Measurements from ENCODE around the gene TRIM2. TPM values are rescaled to one million over a fixed set of nuclear protein-coding genes. Genes with fewer than 3 reads are reported as not detected.

Gene TRIM2
- total RNA-seq, 4 donors from 2014 or later: 146 to 229 (median 192) TPM

- no peak for TF ChIP-seq CTCF (IDR thresholded peaks at IDR 0.05)
- no peak for TF ChIP-seq POLR2A (IDR thresholded peaks at IDR 0.05)
- Histone ChIP-seq H3K9me3 (no peaks in the 10 kb centered on the region), H3K27me3 (no peaks in the 10 kb centered on the region), H3K27ac (peak overlapping the region in 1 of 3 donors; percentile 15), H3K36me3 (peaks cover 12 to 13% of the 10 kb centered on the region in 2 donors), H3K4me1 (peaks cover 25 to 39% of the 10 kb centered on the region in 2 donors), H3K4me3 (replicated peaks in 1 of 3) (no peak overlapping the region)
- DNase-seq: no peak
- 90 to 95% methylated on average over 39 of the region's 40 CpGs for WGBS, 2 donors
- intact Hi-C loops (cut with DNase I): no loop called here
These were observed 91.0 kb downstream of the TRIM2 start for GRCh38 chr4:153295131-153295755.

GRCh38 chr4:153296040-153296823 is 92.0 kb downstream of the TRIM2 start:
- 47 to 61% methylated on average over 11 of the region's 11 CpGs for WGBS, 2 donors
- Histone ChIP-seq H3K27me3 (no peaks in the 10 kb centered on the region), H3K9me3 (no peaks in the 10 kb centered on the region), H3K4me1 (peaks cover 25 to 39% of the 10 kb centered on the region in 2 donors), H3K4me3 (replicated peaks in 1 of 3) (no peak overlapping the region), H3K36me3 (peaks cover 13 to 16% of the 10 kb centered on the region in 2 donors), H3K27ac (peak overlapping the region in 2 of 3 donors; percentile 19 to 54)
- no peak for TF ChIP-seq CTCF (IDR thresholded peaks at IDR 0.05)
- no peak for TF ChIP-seq POLR2A (IDR thresholded peaks at IDR 0.05)
- peak in 1 of 2 donors; percentile 30 for DNase-seq
- intact Hi-C loops (cut with DNase I): no loop called here

GRCh38 chr4:153297116-153297515 is 92.9 kb downstream of the TRIM2 start:
- peaks cover 25 to 39% of the 10 kb centered on the region in 2 donors for H3K4me1 ChIP-seq
- H3K9me3 ChIP-seq: no peaks in the 10 kb centered on the region
- H3K4me3 ChIP-seq (replicated peaks in 1 of 3): no peak overlapping the region
- WGBS, 2 donors: 39 to 52% methylated on average over 8 of the region's 8 CpGs
- intact Hi-C loops (cut with DNase I): no loop called here
- no peaks in the 10 kb centered on the region for H3K27me3 ChIP-seq
- TF ChIP-seq POLR2A (IDR thresholded peaks at IDR 0.05) (no peak), CTCF (IDR thresholded peaks at IDR 0.05) (no peak)
- H3K36me3 ChIP-seq: peaks cover 13 to 16% of the 10 kb centered on the region in 2 donors
- peak overlapping the region; percentile 19 to 54 (median 49) for H3K27ac ChIP-seq
- peak; percentile 69 to 74 for DNase-seq

GRCh38 chr4:153310793-153311192 is 106.5 kb downstream of the TRIM2 start:
- Histone ChIP-seq H3K27ac (peak overlapping the region in 1 of 3 donors; percentile 42), H3K4me3 (replicated peaks in 1 of 3) (no peak overlapping the region), H3K36me3 (no peaks in the 10 kb centered on the region), H3K27me3 (no peaks in the 10 kb centered on the region), H3K4me1 (no peaks in the 10 kb centered on the region), H3K9me3 (no peaks in the 10 kb centered on the region)
- DNase-seq: no peak
- WGBS, 2 donors: 97 to 98% methylated on average over 1 of the region's 1 CpG
- intact Hi-C loops (cut with DNase I): no loop called here
- TF ChIP-seq POLR2A (IDR thresholded peaks at IDR 0.05) (no peak), CTCF (IDR thresholded peaks at IDR 0.05) (no peak)

- intact Hi-C loops (cut with DNase I): no loop called here
- Histone ChIP-seq H3K9me3 (no peaks in the 10 kb centered on the region), H3K27me3 (no peaks in the 10 kb centered on the region), H3K27ac (no peak overlapping the region), H3K4me3 (replicated peaks in 1 of 3) (no peak overlapping the region), H3K36me3 (peaks cover 0 to 5% of the 10 kb centered on the region in 2 donors), H3K4me1 (no peaks in the 10 kb centered on the region)
- 93 to 97% methylated on average over 1 of the region's 1 CpG for WGBS, 2 donors
- no peak for TF ChIP-seq POLR2A (IDR thresholded peaks at IDR 0.05)
- no peak for TF ChIP-seq CTCF (IDR thresholded peaks at IDR 0.05)
- no peak for DNase-seq
These were observed 110.7 kb downstream of the TRIM2 start for GRCh38 chr4:153314915-153315314.

Data from thyroid gland (tissue), 4 donors.